Measurements from ENCODE around the gene SHBG. TPM values are rescaled to one million over a fixed set of nuclear protein-coding genes. Genes with fewer than 3 reads are reported as not detected.
A peak's percentile ranks its signal among the peaks of the same experiment; 100 is the strongest.

SHBG gene
- total and polyA plus RNA-seq, 2 of the 4 experiments (the other 2 are of a cell fraction), result 0.36 to 0.38 TPM

- Histone ChIP-seq H3K36me3 (ENCODE audit: control insufficient read depth, insufficient read depth, low read length) (no peaks in the 10 kb centered on the region), H3K56ac (ENCODE audit: extremely low read depth, insufficient read depth, low read length) (no peak overlapping the region), H3K9me1 (ENCODE audit: insufficient read depth, low read length) (no peaks in the 10 kb centered on the region), H3K9ac (ENCODE audit: low read depth, low read length) (0 out of 2 replicates have a peak overlapping the region, but pooled peaks have one; percentile 18), H3K79me1 (ENCODE audit: low read depth in 1 of 2, low read length in 2 of 2) (no peaks in the 10 kb centered on the region), H3K4me3 (ENCODE audit: insufficient read depth, low read depth, low read length) (no peak overlapping the region), H2AK5ac (ENCODE audit: low read depth, low read length) (no peak overlapping the region), H2BK5ac (ENCODE audit: low read depth, low read length, poor library complexity, severe bottlenecking) (no peak overlapping the region), H4K91ac (ENCODE audit: insufficient read depth, low read depth, low read length) (no peak overlapping the region), H2BK20ac (ENCODE audit: low read depth, low read length) (no peak overlapping the region), H3K18ac (ENCODE audit: low read depth, low read length) (no peak overlapping the region), H3K4me2 (ENCODE audit: low read depth, low read length) (no peak overlapping the region), H3K4me1 (ENCODE audit: control insufficient read depth, insufficient read depth, low read length) (no peaks in the 10 kb centered on the region), H3K4ac (ENCODE audit: low read depth, low read length) (no peak overlapping the region), H3K14ac (replicated peaks; ENCODE audit: low read depth, low read length) (no peak overlapping the region), H4K5ac (ENCODE audit: low read depth, low read length) (no peak overlapping the region), H2AK9ac (replicated peaks; ENCODE audit: low read depth, low read length, poor library complexity) (peak overlapping the region; percentile 37), H4K8ac (ENCODE audit: low read depth in 2 of 2, low read length in 2 of 2) (no peak overlapping the region), H3K27ac (ENCODE audit: insufficient read depth, low read length) (no peak overlapping the region), H3K9me3 (ENCODE audit: control insufficient read depth, insufficient read depth, low read length) (no peaks in the 10 kb centered on the region), H3K23ac (ENCODE audit: low read depth, low read length) (no peak overlapping the region), H3K27me3 (ENCODE audit: control insufficient read depth, insufficient read depth, low read length) (peaks cover 6% of the 10 kb centered on the region; the same call in 1 of the 2 replicates), H4K20me1 (ENCODE audit: insufficient read depth, low read length) (no peaks in the 10 kb centered on the region), H2BK120ac (ENCODE audit: low read depth, low read length) (no peak overlapping the region), H2BK15ac (ENCODE audit: low read depth, low read length) (no peak overlapping the region), H2AFZ (replicated peaks; ENCODE audit: low read length, poor library complexity) (peak overlapping the region; percentile 81)
- TF ChIP-seq RAD21 (IDR thresholded peaks at IDR 0.05; ENCODE audit: low read length) (peak; percentile 70), POLR2A (IDR thresholded peaks at IDR 0.05; ENCODE audit: low read depth, low read length) (no peak), SMC3 (IDR thresholded peaks at IDR 0.05; ENCODE audit: low read depth, low read length) (peak; percentile 67), CTCF (conservative IDR thresholded peaks at IDR 0.05; ENCODE audit: low read depth, low read length) (peak; percentile 67)
- in situ Hi-C loops (cut with MboI; ENCODE audit: low sequenced_read_pairs) (no loop called here), intact Hi-C loops (cut with micrococcal nuclease) (loop anchor here (1.0 kb wide), 2 partner anchors 54 to 83 kb away; partner anchors contain the start of genes DNAH2 and WRAP53), dilution Hi-C loops (cut with HindIII; ENCODE audit: low sequenced_read_pairs, unreplicated experiment) (no loop called here)
- 41% methylated on average over 2 of the region's 5 CpGs; no CpG with 5 or more reads in 1 of the 2 experiments for WGBS, 2 experiments (ENCODE audit: extremely low coverage in 2 of 2, insufficient read length in 1 of 2)
- no TSS peak for BruUV-seq (replicated peaks)
- ChIA-PET POLR2A (ENCODE audit: unreplicated experiment) (interaction anchor here (0.5 to 0.7 kb wide), 2 partner anchors 16 to 30 kb away, joined by 4 to 11 read pairs; partner anchors contain the start of gene ATP1B2), CTCF (interaction anchor here (1.1 to 5.3 kb wide), 3 partner anchors 39 to 60 kb away, joined by 3 to 27 read pairs (median 4); partner anchors contain the start of genes TP53 and WRAP53)
- DNase-seq (peak; percentile 41), ATAC-seq (ENCODE audit: low read depth) (peak; percentile 87)
These were observed 4.4 kb downstream of the SHBG start for GRCh38 chr17:7634384-7634783.
